Measurements from ENCODE around the gene OR52B4. TPM values are rescaled to one million over a fixed set of nuclear protein-coding genes. Genes with fewer than 3 reads are reported as not detected.

OR52B4 gene
- total and polyA plus RNA-seq, 2 of the 8 experiments (the other 6 are each of a cell fraction or from before 2014, with no cell fraction given) = not detected

DNA sequence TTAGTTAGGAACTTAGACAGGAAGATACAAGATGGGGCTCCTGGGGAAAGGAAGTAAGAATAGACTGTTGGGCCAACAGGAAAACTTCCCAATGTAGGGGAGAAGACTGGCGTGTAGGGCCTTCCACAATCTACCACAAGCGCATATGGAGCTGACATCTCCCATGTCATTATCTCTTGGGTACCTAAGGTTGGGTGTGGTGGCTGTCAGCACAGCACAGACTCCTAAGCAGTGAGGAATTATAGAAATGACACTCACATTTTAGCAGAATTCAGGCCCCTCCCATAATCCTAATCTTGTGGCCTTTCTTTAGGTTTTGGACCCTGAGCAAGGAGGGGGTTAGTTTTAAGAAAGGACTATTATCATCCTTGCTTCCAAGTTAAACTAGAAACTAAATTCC, 13.7 kb upstream of the OR52B4 start:
- Histone ChIP-seq H2BK5ac (ENCODE audit: low read depth, low read length) (no peak overlapping the region), H3K27ac (ENCODE audit: low read depth, low read length) (no peak overlapping the region), H3K4me1 (replicated peaks in 1 of 4; ENCODE audit: control insufficient read depth in 3 of 4, insufficient read depth in 4 of 4, low read length in 3 of 4) (no peaks in the 10 kb centered on the region), H3K79me1 (ENCODE audit: low read depth, low read length) (no peaks in the 10 kb centered on the region), H3K27me3 (replicated peaks in 1 of 4; ENCODE audit: control insufficient read depth in 3 of 4, extremely low read depth in 1 of 4, insufficient read depth in 3 of 4, low read length in 3 of 4) (no peaks in the 10 kb centered on the region), H3K4ac (replicated peaks; ENCODE audit: insufficient read length, low read depth, low read length) (no peak overlapping the region), H2BK20ac (ENCODE audit: low read length) (no peak overlapping the region), H4K20me1 (replicated peaks in 1 of 2; ENCODE audit: control insufficient read depth in 1 of 2, insufficient read depth in 2 of 2, low read length in 2 of 2) (no peaks in the 10 kb centered on the region), H2BK15ac (ENCODE audit: low read length) (no peak overlapping the region), H3K56ac (replicated peaks; ENCODE audit: insufficient read length, low read depth, low read length) (no peak overlapping the region), H3K14ac (ENCODE audit: insufficient read length) (no peak overlapping the region), H2AK5ac (ENCODE audit: low read depth, low read length) (no peak overlapping the region), H3K79me2 (ENCODE audit: control insufficient read depth in 1 of 2, insufficient read depth in 2 of 2, low read length in 2 of 2) (no peaks in the 10 kb centered on the region), H3K9me3 (ENCODE audit: insufficient read depth in 2 of 2, low read depth in 1 of 2, low read length in 1 of 2) (no peaks in the 10 kb centered on the region), H4K91ac (replicated peaks; ENCODE audit: insufficient read length, low read length) (no peak overlapping the region), H4K5ac (ENCODE audit: insufficient read length, low read depth, low read length) (no peak overlapping the region), H2AFZ (ENCODE audit: low read length) (no peak overlapping the region), H4K8ac (ENCODE audit: extremely low read depth, insufficient read depth, low read length) (no peak overlapping the region), H2BK12ac (ENCODE audit: low read depth, low read length) (no peak overlapping the region), H3K23me2 (ENCODE audit: low read depth, low read length) (peaks cover 1% of the 10 kb centered on the region; the same call in 1 of the 2 replicates), H2BK120ac (replicated peaks; ENCODE audit: low read depth, low read length) (no peak overlapping the region), H3K18ac (ENCODE audit: extremely low read depth, low read length) (no peak overlapping the region), H3K4me2 (ENCODE audit: insufficient read depth in 1 of 2, low read depth in 2 of 2, low read length in 2 of 2) (no peak overlapping the region), H3K9ac (replicated peaks in 1 of 4; ENCODE audit: extremely low read depth in 1 of 4, low read depth in 3 of 4, low read length in 3 of 4) (no peak overlapping the region), H3K4me3 (ENCODE audit: extremely low read depth in 1 of 4, insufficient read depth in 2 of 4, low read depth in 3 of 4, low read length in 4 of 4) (no peak overlapping the region), H3K36me3 (ENCODE audit: control insufficient read depth in 2 of 4, insufficient read depth in 4 of 4, low read length in 3 of 4) (peaks cover 0 to 9% (median 5%) of the 10 kb centered on the region in 4 experiments; a peak in 3 of 8 replicates), H3K23ac (ENCODE audit: insufficient read length) (no peak overlapping the region)
- FAIRE-seq (no peak), DNase-seq (ENCODE audit: low read depth in 1 of 2, low spot score in 2 of 2) (no peak)
- TF ChIP-seq ZNF274 (IDR thresholded peaks at IDR 0.05; ENCODE audit: borderline replicate concordance, extremely low read depth, low read length) = no peak
- no peak for TF ChIP-seq RAD21 (IDR thresholded peaks at IDR 0.05 in 1 of 2, conservative IDR thresholded peaks at IDR 0.05 in 1 of 2; ENCODE audit: low read depth in 2 of 2, low read length in 2 of 2)
- no peak for TF ChIP-seq CHD2 (IDR thresholded peaks at IDR 0.05; ENCODE audit: low read length)
- ChIA-PET CTCF (ENCODE audit: partially characterized antibody) (interaction anchor here (0.8 kb wide), 1 partner anchor 111 kb away, joined by 5 read pairs; no protein-coding TSS in a partner anchor), POLR2A (ENCODE audit: partially characterized antibody) (no interaction called here)
- 100% methylated on average over 2 of the region's 2 CpGs; no CpG with 5 or more reads in 1 of the 2 experiments for WGBS, 2 experiments (ENCODE audit: extremely low coverage in 1 of 2, insufficient coverage in 1 of 2, insufficient read length in 1 of 2, insufficient replicate concordance in 2 of 2, low coverage in 1 of 2, low lambda C conversion rate in 2 of 2, missing lambda C conversion rate in 1 of 2)

Measured in H1 (cell line).